ENCODE results near the gene RTL1.

The RTL1 gene

GRCh38 chr14:100845341-100845740 lies 58.2 kb downstream of the RTL1 start:
- DNase-seq: no peak
- no peak for TF ChIP-seq CTCF (IDR thresholded peaks at IDR 0.05; ENCODE audit: low read depth, low read length)
- no peaks in the 10 kb centered on the region for H3K9me3 ChIP-seq
- H3K4me3 ChIP-seq (ENCODE audit: low read depth, low read length): no peak overlapping the region
- peaks cover 96% of the 10 kb centered on the region for H3K36me3 ChIP-seq
- H3K27me3 ChIP-seq: no peaks in the 10 kb centered on the region
- H3K4me1 ChIP-seq: peaks cover 43% of the 10 kb centered on the region

GRCh38 chr14:100844846-100845245 lies 58.7 kb downstream of the RTL1 start:
- H3K9me3 ChIP-seq: no peaks in the 10 kb centered on the region

GRCh38 chr14:100844421-100844820 lies 59.1 kb downstream of the RTL1 start:
- no peaks in the 10 kb centered on the region for H3K9me3 ChIP-seq
- H3K27me3 ChIP-seq: no peaks in the 10 kb centered on the region
- peaks cover 49% of the 10 kb centered on the region for H3K4me1 ChIP-seq

More at GRCh38 chr14:100844846-100845245, 58.7 kb downstream of the RTL1 start:
- Histone ChIP-seq H3K36me3 (peaks cover 97% of the 10 kb centered on the region), H3K27me3 (no peaks in the 10 kb centered on the region), H3K4me3 (ENCODE audit: low read depth, low read length) (no peak overlapping the region), H3K4me1 (peaks cover 45% of the 10 kb centered on the region)
- DNase-seq: no peak
- TF ChIP-seq CTCF (IDR thresholded peaks at IDR 0.05; ENCODE audit: low read depth, low read length): no peak

GRCh38 chr14:100844082-100844408 lies 59.5 kb downstream of the RTL1 start:
- peaks cover 97% of the 10 kb centered on the region for H3K36me3 ChIP-seq
- no peak overlapping the region for H3K4me3 ChIP-seq (ENCODE audit: low read depth, low read length)
- H3K9me3 ChIP-seq: no peaks in the 10 kb centered on the region
- DNase-seq: no peak
- no peak for TF ChIP-seq CTCF (IDR thresholded peaks at IDR 0.05; ENCODE audit: low read depth, low read length)
- H3K27me3 ChIP-seq: no peaks in the 10 kb centered on the region
- peaks cover 50% of the 10 kb centered on the region for H3K4me1 ChIP-seq

More at GRCh38 chr14:100844421-100844820, 59.1 kb downstream of the RTL1 start:
- no peak for DNase-seq
- no peak overlapping the region for H3K4me3 ChIP-seq (ENCODE audit: low read depth, low read length)
- no peak for TF ChIP-seq CTCF (IDR thresholded peaks at IDR 0.05; ENCODE audit: low read depth, low read length)
- peaks cover 97% of the 10 kb centered on the region for H3K36me3 ChIP-seq

- no peak for TF ChIP-seq CTCF (IDR thresholded peaks at IDR 0.05; ENCODE audit: low read depth, low read length)
- DNase-seq: no peak
- no peaks in the 10 kb centered on the region for H3K9me3 ChIP-seq
- H3K36me3 ChIP-seq: peaks cover 97% of the 10 kb centered on the region
- no peaks in the 10 kb centered on the region for H3K27me3 ChIP-seq
- peaks cover 38% of the 10 kb centered on the region for H3K4me1 ChIP-seq
- no peak overlapping the region for H3K4me3 ChIP-seq (ENCODE audit: low read depth, low read length)
Observed at GRCh38 chr14:100842799-100843198, 60.7 kb downstream of the RTL1 start.

- no peak for DNase-seq
- peaks cover 33% of the 10 kb centered on the region for H3K4me1 ChIP-seq
- TF ChIP-seq CTCF (IDR thresholded peaks at IDR 0.05; ENCODE audit: low read depth, low read length): no peak
- H3K36me3 ChIP-seq: peaks cover 97% of the 10 kb centered on the region
- H3K4me3 ChIP-seq (ENCODE audit: low read depth, low read length): no peak overlapping the region
- no peaks in the 10 kb centered on the region for H3K9me3 ChIP-seq
- H3K27me3 ChIP-seq: no peaks in the 10 kb centered on the region
Observed at GRCh38 chr14:100841761-100842403, 61.6 kb downstream of the RTL1 start.

Data from BE2C (cell line).